GM20431 (cell line): ENCODE data around the gene POLD4.

Experiments
- in situ Hi-C: fragments of 300-500 bp; cut with MseI, MboI; formaldehyde crosslinking; loops from one replicate; pipeline ENCODE4 v1.15.0; 2020; ENCODE audit warnings: low sequenced_read_pairs; ENCODE audit not compliant: unreplicated experiment

The POLD4 gene

DNA sequence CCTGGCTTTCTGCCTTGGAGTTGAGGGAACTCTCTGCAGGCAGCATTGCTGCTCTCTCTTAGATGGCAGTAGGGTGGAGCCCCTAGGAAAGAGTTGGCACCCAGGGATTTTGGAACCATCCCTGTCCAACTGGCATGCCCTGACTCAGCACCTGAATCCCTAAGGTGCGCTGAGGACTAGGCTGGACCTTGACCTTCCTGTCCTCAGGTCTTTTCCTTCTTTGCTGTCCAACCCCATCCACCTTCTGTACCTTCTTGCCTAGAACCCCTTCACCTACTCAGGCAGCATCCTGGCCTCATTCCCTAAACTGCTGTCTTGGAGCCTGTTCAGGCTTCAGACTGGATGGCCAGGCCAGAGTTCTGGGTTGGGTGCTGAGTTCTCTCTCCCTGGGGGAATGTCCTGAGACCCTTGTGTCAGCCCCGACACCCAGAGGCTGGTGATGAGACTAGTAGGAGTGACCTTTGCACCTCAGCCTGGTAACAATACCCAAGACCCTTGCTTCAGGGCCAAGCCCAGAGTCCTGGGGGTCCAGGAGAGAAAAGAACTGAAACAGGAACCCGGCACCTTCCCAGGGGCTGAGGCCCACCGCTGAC is 2.5 kb upstream of the POLD4 start:
- in situ Hi-C loops, result no loop called here

DNA sequence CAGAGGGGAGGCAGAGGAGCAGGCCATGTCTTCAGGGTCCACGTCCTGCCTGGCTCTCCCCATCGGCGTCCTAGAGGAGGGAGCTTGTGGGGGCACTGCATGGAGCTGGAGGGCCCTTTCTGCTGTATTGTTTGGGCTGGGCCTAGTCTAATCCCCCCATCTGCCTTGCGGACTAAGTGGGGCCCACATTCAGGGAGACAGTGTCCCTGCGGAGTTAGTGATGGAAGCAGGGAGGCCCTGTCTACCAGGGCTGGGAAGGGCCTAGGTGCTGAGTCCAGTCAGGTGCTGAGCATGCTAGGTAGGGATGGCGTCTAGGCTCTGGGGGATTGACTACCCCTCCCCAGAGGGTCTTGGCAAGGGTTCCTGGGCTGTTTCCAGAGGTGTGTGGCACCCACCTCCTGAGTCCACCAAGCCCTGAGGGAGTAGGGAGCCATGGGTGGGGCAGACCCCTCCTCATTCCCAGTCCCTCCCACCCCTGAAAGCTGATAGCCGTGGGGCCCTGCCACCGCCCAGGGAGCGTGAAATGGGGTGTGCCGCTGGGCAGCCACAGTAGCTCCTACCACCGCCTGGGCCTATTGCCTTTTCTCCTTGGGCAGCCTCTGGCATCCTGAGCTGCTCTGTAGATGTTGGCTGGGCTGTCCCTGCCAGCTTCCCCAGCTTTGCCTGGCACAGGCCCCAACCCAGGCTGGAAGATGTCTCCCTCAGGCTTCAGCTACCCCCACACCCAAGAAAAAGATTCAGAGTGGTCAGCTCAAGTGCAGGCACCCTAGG is 1.9 kb upstream of the POLD4 start:
- in situ Hi-C loops, result no loop called here

- in situ Hi-C loops, result no loop called here
These were observed 1.0 kb upstream of the POLD4 start for GRCh38 chr11:67354075-67355022.

- in situ Hi-C loops, result no loop called here
These were observed 615 bp downstream of the POLD4 start for GRCh38 chr11:67352546-67353316.

DNA sequence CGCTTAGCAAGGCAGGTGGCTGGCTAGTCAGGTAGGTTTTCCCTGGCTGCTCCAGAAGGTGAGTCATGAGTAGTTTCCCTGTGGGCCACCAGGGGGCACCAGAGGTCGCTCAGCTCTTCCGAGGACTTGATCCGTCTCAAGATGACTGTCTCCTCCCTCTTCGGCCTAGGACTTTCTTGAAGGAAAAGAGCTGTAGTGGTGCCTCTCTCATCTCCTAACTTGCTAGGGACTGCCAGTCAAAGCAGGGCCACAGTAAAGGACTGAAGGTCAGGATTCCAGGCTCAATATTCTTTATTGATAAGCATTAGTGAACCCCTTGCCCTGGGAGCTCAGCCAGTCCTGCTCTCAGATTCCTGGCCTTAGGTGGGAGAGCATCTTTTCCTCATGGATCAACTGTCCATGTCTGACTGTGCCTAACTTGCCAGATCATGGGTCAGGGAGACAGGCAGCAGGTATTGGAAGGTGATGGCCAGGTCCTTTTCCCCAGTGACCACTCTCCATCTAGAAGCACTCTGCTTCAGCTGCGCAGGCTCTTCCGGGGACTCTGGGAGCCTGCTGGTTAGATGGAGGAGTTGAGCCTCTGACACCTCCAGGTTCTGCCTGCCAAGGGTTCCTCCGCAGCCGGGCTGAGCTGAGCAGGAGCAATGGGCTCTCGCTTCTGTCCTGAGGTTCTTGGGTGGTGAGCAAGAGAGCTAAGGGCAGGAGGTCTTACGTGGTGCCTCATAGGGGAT is 1.9 kb downstream of the POLD4 start:
- in situ Hi-C loops, result no loop called here

GRCh38 chr11:67349928-67350465 is 3.3 kb downstream of the POLD4 start:
- in situ Hi-C loops, result no loop called here

- in situ Hi-C loops, result no loop called here
These were observed 3.9 kb downstream of the POLD4 start for GRCh38 chr11:67349457-67349856.

GRCh38 chr11:67349036-67349435 is 4.3 kb downstream of the POLD4 start:
- in situ Hi-C loops, result no loop called here

- in situ Hi-C loops, result no loop called here
These were observed 5.2 kb downstream of the POLD4 start for GRCh38 chr11:67347964-67348749.

DNA sequence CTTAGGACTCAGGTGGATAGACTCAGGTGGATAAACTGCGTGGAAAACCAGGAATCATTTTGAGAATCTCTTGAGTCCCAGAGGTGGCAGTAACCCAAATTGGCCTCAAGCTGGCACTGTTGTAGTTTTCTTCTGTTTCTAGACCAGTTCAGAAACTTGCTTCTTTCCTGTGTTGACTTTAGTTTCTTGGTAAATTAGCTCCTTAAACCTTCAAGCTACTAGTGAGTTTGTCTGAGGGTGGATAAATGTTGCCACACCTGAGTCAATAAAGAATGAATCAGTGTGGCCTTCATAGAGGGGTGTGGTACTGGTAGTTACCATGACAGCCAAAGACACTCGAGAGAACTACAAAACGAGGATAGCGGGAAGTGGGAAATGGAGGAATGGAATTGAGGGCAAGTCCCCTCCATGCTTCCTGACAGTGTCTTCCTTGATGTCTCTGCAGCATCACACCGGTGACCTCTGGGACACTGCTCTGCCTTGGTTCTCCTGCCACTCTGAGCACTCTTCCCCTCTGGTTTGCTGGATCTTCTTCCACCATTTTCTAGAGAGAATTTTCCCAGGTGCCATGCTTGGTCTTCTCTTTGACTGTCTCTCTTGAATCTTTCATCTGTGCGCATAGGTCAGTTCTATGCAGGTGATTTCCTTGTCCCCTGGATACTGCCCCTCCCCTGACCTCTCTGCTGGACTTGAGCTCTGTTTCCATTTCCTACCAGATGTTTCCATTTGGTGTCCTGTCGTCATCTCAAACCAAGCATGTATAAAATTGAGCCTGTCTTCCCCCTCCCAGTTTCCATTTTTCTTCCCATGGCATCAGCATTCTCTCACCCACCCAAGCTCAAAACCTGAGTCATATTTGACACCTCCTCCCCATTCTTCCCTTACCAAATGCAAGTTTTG is 7.2 kb downstream of the POLD4 start:
- in situ Hi-C loops, result no loop called here

GRCh38 chr11:67345247-67345919 is 8.0 kb downstream of the POLD4 start:
- in situ Hi-C loops, result no loop called here

GRCh38 chr11:67344264-67344663 is 9.1 kb downstream of the POLD4 start:
- in situ Hi-C loops, result no loop called here

- in situ Hi-C loops, result no loop called here
These were observed 16.1 kb downstream of the POLD4 start for GRCh38 chr11:67337257-67337656.

DNA sequence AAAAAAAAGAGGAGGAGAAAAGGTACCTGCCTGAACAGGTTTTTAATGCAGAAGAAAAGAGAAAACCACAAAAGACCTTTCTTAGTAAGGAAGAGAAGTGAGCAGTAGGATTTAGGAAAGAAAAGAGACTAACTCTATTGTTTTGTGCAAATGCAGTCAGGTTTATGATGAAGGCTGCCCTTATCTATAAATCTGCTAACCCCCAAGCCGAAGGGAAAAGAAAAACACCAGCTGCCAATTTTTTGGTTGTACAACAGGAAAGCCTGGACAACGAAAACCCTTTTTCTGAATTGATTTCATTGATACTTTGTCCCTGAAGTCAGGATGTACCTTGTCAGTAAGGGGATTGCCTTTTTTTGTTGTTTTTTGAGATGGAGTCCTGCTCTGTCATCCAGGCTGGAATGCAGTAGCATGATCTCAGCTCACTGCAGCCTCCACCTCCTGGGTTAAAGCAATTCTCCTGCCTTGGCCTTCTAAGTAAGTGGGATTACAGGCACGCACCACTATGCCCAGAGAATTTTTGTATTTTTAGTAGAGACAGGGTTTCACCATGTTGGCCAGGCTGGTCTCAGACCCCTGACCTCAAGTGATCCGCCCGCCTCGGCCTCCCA is 21.2 kb downstream of the POLD4 start:
- in situ Hi-C loops, result no loop called here

GRCh38 chr11:67323526-67323925 is 29.8 kb downstream of the POLD4 start:
- in situ Hi-C loops, result no loop called here

GRCh38 chr11:67322049-67322448 is 31.3 kb downstream of the POLD4 start:
- in situ Hi-C loops, result no loop called here
